Measurements from ENCODE around the gene GPRASP3. TPM values are rescaled to one million over a fixed set of nuclear protein-coding genes. Genes with fewer than 3 reads are reported as not detected.

GPRASP3 gene
- total and polyA plus RNA-seq, 4 experiments from 2014 or later = 0.63 to 3.5 (median 1.7) TPM

DNA sequence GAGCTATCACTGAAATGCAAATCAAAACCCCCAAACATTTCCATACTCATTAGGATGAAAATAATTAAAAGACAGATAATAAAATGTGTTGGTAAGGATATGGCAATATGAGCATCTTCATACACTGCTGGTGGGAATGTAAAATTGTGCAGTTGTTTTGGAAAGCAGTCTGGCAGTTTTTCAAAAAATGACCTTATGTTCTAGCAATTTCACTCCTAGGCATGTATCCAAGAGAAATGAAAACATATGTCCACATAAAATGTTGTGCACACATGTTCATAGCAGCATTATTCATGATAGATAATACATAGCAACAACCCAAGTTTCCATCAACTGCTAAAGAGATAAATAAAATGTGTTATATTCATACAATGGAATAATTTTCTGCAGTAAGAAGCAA lies 23.0 kb upstream of the GPRASP3 start:
- Histone ChIP-seq H3K9me3 (ENCODE audit: control insufficient read depth in 1 of 2, low read length in 2 of 2) (no peaks in the 10 kb centered on the region), H3K27ac (ENCODE audit: low read depth, low read length) (no peak overlapping the region), H3K36me3 (ENCODE audit: insufficient read depth, low read length) (no peaks in the 10 kb centered on the region), H3K27me3 (ENCODE audit: insufficient read depth, low read length) (no peaks in the 10 kb centered on the region), H3K4me3 (ENCODE audit: low read length in 2 of 2) (no peak overlapping the region), H3K4me1 (ENCODE audit: insufficient read depth, low read length) (no peaks in the 10 kb centered on the region)
- intact Hi-C loops (cut with micrococcal nuclease) = no loop called here
- Mint-ChIP-seq H3K27ac (no peak overlapping the region), H3K27me3 (no peaks in the 10 kb centered on the region), H3K9me3 (peaks cover 0 to 5% (median 0%) of the 10 kb centered on the region in 8 donors), H3K4me3 (no peak overlapping the region), H3K36me3 (peaks cover 5 to 7% of the 10 kb centered on the region in 2 donors), H3K4me1 (no peaks in the 10 kb centered on the region)
- ChIA-PET CTCF (ENCODE audit: partially characterized antibody) (no interaction called here), POLR2A (ENCODE audit: partially characterized antibody) (no interaction called here)
- DNase-seq = no peak

GRCh38 chrX:102708900-102709299 lies 11.6 kb upstream of the GPRASP3 start:
- intact Hi-C loops (cut with micrococcal nuclease) = no loop called here
- Histone ChIP-seq H3K36me3 (ENCODE audit: insufficient read depth, low read length) (no peaks in the 10 kb centered on the region), H3K27ac (ENCODE audit: low read depth, low read length) (no peak overlapping the region), H3K4me1 (ENCODE audit: insufficient read depth, low read length) (peaks cover 9% of the 10 kb centered on the region), H3K4me3 (ENCODE audit: low read length in 2 of 2) (no peak overlapping the region), H3K27me3 (ENCODE audit: insufficient read depth, low read length) (no peaks in the 10 kb centered on the region), H3K9me3 (ENCODE audit: control insufficient read depth in 1 of 2, low read length in 2 of 2) (no peaks in the 10 kb centered on the region)
- Mint-ChIP-seq H3K36me3 (no peaks in the 10 kb centered on the region), H3K27me3 (peaks cover 10 to 16% of the 10 kb centered on the region in 2 donors), H3K4me1 (peaks cover 13 to 23% (median 15%) of the 10 kb centered on the region in 4 donors), H3K4me3 (no peak overlapping the region), H3K27ac (peak overlapping the region in 1 of 7 donors; percentile 69), H3K9me3 (peaks cover 0 to 10% (median 0%) of the 10 kb centered on the region in 8 donors)
- ChIA-PET POLR2A (ENCODE audit: partially characterized antibody) (no interaction called here), CTCF (ENCODE audit: partially characterized antibody) (no interaction called here)
- DNase-seq = no peak

DNA sequence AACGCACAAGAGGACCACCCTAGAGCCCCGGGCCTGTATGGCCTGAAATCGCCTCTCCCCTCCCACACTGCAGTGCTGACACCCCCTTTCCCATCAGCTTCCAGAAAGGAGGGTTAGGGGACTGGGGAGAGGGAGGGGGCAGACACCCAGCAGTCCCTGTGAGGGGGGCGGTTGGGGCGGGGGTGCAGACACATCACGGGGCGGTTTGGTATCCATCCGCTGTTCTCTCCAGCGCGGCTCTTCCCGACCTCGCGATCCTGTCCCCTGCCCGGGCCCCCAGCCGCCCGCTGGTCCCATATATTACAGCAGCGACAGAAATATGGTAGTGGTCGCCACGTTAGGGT lies 8.7 kb upstream of the GPRASP3 start:
- intact Hi-C loops (cut with micrococcal nuclease) = loop anchor here (1.0 to 2.0 kb wide), 2 partner anchors 59 to 113 kb away; partner anchors contain the start of gene ARMCX5
- ChIA-PET POLR2A (ENCODE audit: partially characterized antibody) (no interaction called here), CTCF (ENCODE audit: partially characterized antibody) (no interaction called here)
- H3K9me3 ChIP-seq (ENCODE audit: control insufficient read depth in 1 of 2, low read length in 2 of 2) = no peaks in the 10 kb centered on the region
- Mint-ChIP-seq H3K4me3 (peak overlapping the region in 4 of 8 donors; percentile 55 to 88 (median 84)), H3K27me3 (peaks cover 10 to 16% of the 10 kb centered on the region in 2 donors), H3K27ac (no peak overlapping the region), H3K9me3 (peaks cover 0 to 3% (median 0%) of the 10 kb centered on the region in 8 donors), H3K36me3 (no peaks in the 10 kb centered on the region), H3K4me1 (peaks cover 13 to 23% (median 15%) of the 10 kb centered on the region in 4 donors)
- no peak for DNase-seq
- no peak overlapping the region for H3K27ac ChIP-seq (ENCODE audit: low read depth, low read length)
- no peaks in the 10 kb centered on the region for H3K27me3 ChIP-seq (ENCODE audit: insufficient read depth, low read length)
- H3K4me1 ChIP-seq (ENCODE audit: insufficient read depth, low read length) = peaks cover 9% of the 10 kb centered on the region
- H3K36me3 ChIP-seq (ENCODE audit: insufficient read depth, low read length) = no peaks in the 10 kb centered on the region
- no peak overlapping the region for H3K4me3 ChIP-seq (ENCODE audit: low read length in 2 of 2)

- ChIA-PET POLR2A (ENCODE audit: partially characterized antibody) (no interaction called here), CTCF (ENCODE audit: partially characterized antibody) (no interaction called here)
- Mint-ChIP-seq H3K4me3 (peak within 1 kb of the TSS; percentile 80 to 90 (median 86)), H3K36me3 (no peaks in the 10 kb centered on the region), H3K27me3 (peaks cover 10 to 16% of the 10 kb centered on the region in 2 donors), H3K9me3 (peaks cover 0 to 2% (median 0%) of the 10 kb centered on the region in 8 donors), H3K27ac (peak within 1 kb of the TSS in 6 of 7 donors; percentile 27 to 87 (median 54)), H3K4me1 (peaks cover 13 to 23% (median 15%) of the 10 kb centered on the region in 4 donors)
- no peaks in the 10 kb centered on the region for H3K9me3 ChIP-seq (ENCODE audit: control insufficient read depth in 1 of 2, low read length in 2 of 2)
- peak in 2 of 5 donors; percentile 14 for DNase-seq
- H3K36me3 ChIP-seq (ENCODE audit: insufficient read depth, low read length) = no peaks in the 10 kb centered on the region
- H3K27me3 ChIP-seq (ENCODE audit: insufficient read depth, low read length) = no peaks in the 10 kb centered on the region
- H3K4me1 ChIP-seq (ENCODE audit: insufficient read depth, low read length) = peaks cover 9% of the 10 kb centered on the region
- no peak within 1 kb of the TSS for H3K27ac ChIP-seq (ENCODE audit: low read depth, low read length)
- intact Hi-C loops (cut with micrococcal nuclease) = loop anchor here (1.0 to 2.0 kb wide), 2 partner anchors 60 to 113 kb away; partner anchors contain the start of gene ARMCX5
- H3K4me3 ChIP-seq (ENCODE audit: low read length in 2 of 2) = no peak within 1 kb of the TSS
Measured at GRCh38 chrX:102712216-102712966, 8.2 kb upstream of the GPRASP3 start, which contains the start of gene GPRASP2. Gene GPRASP2, plus strand, starts transcription at chrX:102712448. Its CDS starts 2,422 bp downstream, at chrX:102714870.

GRCh38 chrX:102712981-102713625 lies 7.4 kb upstream of the GPRASP3 start:
- H3K27ac ChIP-seq (ENCODE audit: low read depth, low read length) = no peak overlapping the region
- H3K27ac Mint-ChIP-seq = peak overlapping the region in 4 of 7 donors; percentile 27 to 59 (median 43)
- H3K9me3 Mint-ChIP-seq = peaks cover 0 to 2% (median 0%) of the 10 kb centered on the region in 8 donors
- H3K4me3 Mint-ChIP-seq = peak overlapping the region; percentile 78 to 88 (median 82)
- CTCF ChIA-PET (ENCODE audit: partially characterized antibody) = no interaction called here
- H3K4me1 ChIP-seq (ENCODE audit: insufficient read depth, low read length) = peaks cover 9% of the 10 kb centered on the region
- no peaks in the 10 kb centered on the region for H3K36me3 ChIP-seq (ENCODE audit: insufficient read depth, low read length)
- H3K36me3 Mint-ChIP-seq = no peaks in the 10 kb centered on the region
- H3K27me3 Mint-ChIP-seq = peaks cover 10 to 16% of the 10 kb centered on the region in 2 donors
- no peak overlapping the region for H3K4me3 ChIP-seq (ENCODE audit: low read length in 2 of 2)
- peaks cover 13 to 23% (median 15%) of the 10 kb centered on the region in 4 donors for H3K4me1 Mint-ChIP-seq
- intact Hi-C loops (cut with micrococcal nuclease) = loop anchor here (1.0 to 2.0 kb wide), 2 partner anchors 60 to 114 kb away; partner anchors contain the start of gene ARMCX5
- no peaks in the 10 kb centered on the region for H3K9me3 ChIP-seq (ENCODE audit: control insufficient read depth in 1 of 2, low read length in 2 of 2)
- POLR2A ChIA-PET (ENCODE audit: partially characterized antibody) = no interaction called here
- peak in 1 of 5 donors; percentile 4 for DNase-seq
- H3K27me3 ChIP-seq (ENCODE audit: insufficient read depth, low read length) = no peaks in the 10 kb centered on the region

DNA sequence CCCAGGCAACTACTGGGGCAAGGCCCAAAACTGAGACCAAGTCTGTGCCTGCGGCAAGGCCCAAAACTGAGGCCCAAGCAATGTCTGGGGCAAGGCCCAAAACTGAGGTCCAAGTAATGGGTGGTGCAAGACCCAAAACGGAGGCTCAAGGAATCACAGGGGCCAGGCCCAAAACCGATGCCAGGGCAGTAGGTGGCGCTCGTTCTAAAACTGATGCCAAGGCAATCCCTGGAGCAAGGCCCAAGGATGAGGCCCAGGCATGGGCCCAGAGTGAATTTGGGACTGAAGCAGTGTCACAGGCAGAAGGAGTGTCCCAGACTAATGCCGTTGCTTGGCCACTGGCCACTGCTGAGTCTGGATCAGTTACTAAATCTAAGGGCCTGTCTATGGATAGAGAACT lies 5.5 kb upstream of the GPRASP3 start:
- Mint-ChIP-seq H3K9me3 (peaks cover 0 to 2% (median 0%) of the 10 kb centered on the region in 8 donors), H3K4me1 (peaks cover 4 to 9% (median 6%) of the 10 kb centered on the region in 4 donors), H3K36me3 (no peaks in the 10 kb centered on the region), H3K4me3 (no peak overlapping the region), H3K27ac (no peak overlapping the region), H3K27me3 (peaks cover 10 to 14% of the 10 kb centered on the region in 2 donors)
- Histone ChIP-seq H3K27ac (ENCODE audit: low read depth, low read length) (no peak overlapping the region), H3K27me3 (ENCODE audit: insufficient read depth, low read length) (no peaks in the 10 kb centered on the region), H3K4me3 (ENCODE audit: low read length in 2 of 2) (no peak overlapping the region), H3K9me3 (ENCODE audit: control insufficient read depth in 1 of 2, low read length in 2 of 2) (no peaks in the 10 kb centered on the region), H3K36me3 (ENCODE audit: insufficient read depth, low read length) (no peaks in the 10 kb centered on the region), H3K4me1 (ENCODE audit: insufficient read depth, low read length) (peaks cover 4% of the 10 kb centered on the region)
- ChIA-PET POLR2A (ENCODE audit: partially characterized antibody) (no interaction called here), CTCF (ENCODE audit: partially characterized antibody) (no interaction called here)
- intact Hi-C loops (cut with micrococcal nuclease) = no loop called here
- DNase-seq = no peak

DNA sequence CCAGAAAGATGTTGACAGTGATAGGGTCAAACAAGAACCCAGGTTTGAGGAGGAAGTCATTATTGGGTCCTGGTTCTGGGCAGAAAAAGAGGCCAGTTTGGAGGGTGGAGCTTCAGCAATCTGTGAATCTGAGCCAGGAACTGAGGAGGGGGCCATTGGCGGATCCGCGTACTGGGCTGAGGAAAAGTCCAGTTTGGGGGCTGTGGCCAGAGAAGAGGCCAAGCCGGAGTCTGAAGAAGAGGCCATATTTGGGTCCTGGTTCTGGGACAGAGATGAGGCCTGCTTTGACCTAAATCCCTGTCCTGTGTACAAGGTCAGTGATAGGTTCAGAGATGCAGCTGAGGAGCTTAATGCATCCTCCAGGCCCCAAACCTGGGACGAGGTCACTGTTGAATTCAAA lies 4.6 kb upstream of the GPRASP3 start:
- H3K27ac ChIP-seq (ENCODE audit: low read depth, low read length) = no peak overlapping the region
- H3K9me3 ChIP-seq (ENCODE audit: control insufficient read depth in 1 of 2, low read length in 2 of 2) = no peaks in the 10 kb centered on the region
- no peak overlapping the region for H3K4me3 ChIP-seq (ENCODE audit: low read length in 2 of 2)
- H3K27me3 Mint-ChIP-seq = peaks cover 6 to 10% of the 10 kb centered on the region in 2 donors
- DNase-seq = no peak
- H3K36me3 Mint-ChIP-seq = no peaks in the 10 kb centered on the region
- no peaks in the 10 kb centered on the region for H3K27me3 ChIP-seq (ENCODE audit: insufficient read depth, low read length)
- H3K4me3 Mint-ChIP-seq = no peak overlapping the region
- intact Hi-C loops (cut with micrococcal nuclease) = no loop called here
- H3K9me3 Mint-ChIP-seq = peaks cover 0 to 2% (median 0%) of the 10 kb centered on the region in 8 donors
- peaks cover 12 to 17% (median 14%) of the 10 kb centered on the region in 4 donors for H3K4me1 Mint-ChIP-seq
- CTCF ChIA-PET (ENCODE audit: partially characterized antibody) = no interaction called here
- no peak overlapping the region for H3K27ac Mint-ChIP-seq
- H3K4me1 ChIP-seq (ENCODE audit: insufficient read depth, low read length) = peaks cover 7% of the 10 kb centered on the region
- no peaks in the 10 kb centered on the region for H3K36me3 ChIP-seq (ENCODE audit: insufficient read depth, low read length)
- POLR2A ChIA-PET (ENCODE audit: partially characterized antibody) = no interaction called here
